ENCODE measurements around the gene DOCK4.

DOCK4 gene

DNA sequence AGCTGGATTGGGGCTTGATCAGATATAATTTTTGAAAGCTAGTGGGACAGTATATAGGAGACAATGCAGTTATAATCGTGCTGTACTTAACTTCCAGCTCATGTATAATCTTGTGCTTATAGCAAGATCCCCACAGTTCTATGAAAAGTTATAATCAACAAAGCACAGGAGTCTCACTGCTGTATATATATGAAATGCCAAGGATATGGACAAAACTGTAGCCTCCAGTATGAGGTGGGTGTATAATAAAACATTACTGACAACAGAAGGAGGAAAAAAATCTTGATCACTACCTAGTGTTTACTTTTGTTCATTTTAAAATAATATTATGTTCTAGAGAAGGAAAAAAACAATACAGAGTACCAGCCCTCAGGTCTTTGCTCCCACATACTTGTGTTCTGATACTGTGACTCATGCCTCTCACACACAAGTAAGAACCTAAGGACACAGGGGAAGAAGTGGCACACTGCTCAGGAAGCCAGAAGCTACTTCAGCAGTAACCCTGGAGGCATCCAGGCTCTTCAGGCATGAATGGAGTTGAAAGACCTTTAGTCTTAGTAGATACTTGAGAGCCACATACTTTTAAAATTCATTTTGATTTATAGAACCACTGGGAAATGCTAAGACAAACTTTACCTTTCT, 378.2 kb downstream of the DOCK4 start:
- H3K9ac ChIP-seq (ENCODE audit: low read length), result no peak overlapping the region
- no peaks in the 10 kb centered on the region for H3K9me2 ChIP-seq (replicated peaks; ENCODE audit: insufficient read depth, low read length)
- no peaks in the 10 kb centered on the region for H3F3A ChIP-seq (ENCODE audit: insufficient read depth)
- H4K20me1 ChIP-seq (ENCODE audit: low read depth, low read length), result no peaks in the 10 kb centered on the region
- H3K9me3 ChIP-seq (ENCODE audit: insufficient read depth, low read length), result no peaks in the 10 kb centered on the region
- no peaks in the 10 kb centered on the region for H3K79me2 ChIP-seq (ENCODE audit: insufficient read depth, low read length)
- TF ChIP-seq EZH2phosphoT487 (conservative IDR thresholded peaks at IDR 0.05; ENCODE audit: low read length), result no peak
- TF ChIP-seq, protein P1, sequence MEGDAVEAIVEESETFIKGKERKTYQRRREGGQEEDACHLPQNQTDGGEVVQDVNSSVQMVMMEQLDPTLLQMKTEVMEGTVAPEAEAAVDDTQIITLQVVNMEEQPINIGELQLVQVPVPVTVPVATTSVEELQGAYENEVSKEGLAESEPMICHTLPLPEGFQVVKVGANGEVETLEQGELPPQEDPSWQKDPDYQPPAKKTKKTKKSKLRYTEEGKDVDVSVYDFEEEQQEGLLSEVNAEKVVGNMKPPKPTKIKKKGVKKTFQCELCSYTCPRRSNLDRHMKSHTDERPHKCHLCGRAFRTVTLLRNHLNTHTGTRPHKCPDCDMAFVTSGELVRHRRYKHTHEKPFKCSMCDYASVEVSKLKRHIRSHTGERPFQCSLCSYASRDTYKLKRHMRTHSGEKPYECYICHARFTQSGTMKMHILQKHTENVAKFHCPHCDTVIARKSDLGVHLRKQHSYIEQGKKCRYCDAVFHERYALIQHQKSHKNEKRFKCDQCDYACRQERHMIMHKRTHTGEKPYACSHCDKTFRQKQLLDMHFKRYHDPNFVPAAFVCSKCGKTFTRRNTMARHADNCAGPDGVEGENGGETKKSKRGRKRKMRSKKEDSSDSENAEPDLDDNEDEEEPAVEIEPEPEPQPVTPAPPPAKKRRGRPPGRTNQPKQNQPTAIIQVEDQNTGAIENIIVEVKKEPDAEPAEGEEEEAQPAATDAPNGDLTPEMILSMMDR (IDR thresholded peaks at IDR 0.05; ENCODE audit: insufficient read depth, low read length, poor library complexity, severe bottlenecking), result no peak
- H3K36me3 ChIP-seq (ENCODE audit: low read length), result no peaks in the 10 kb centered on the region
- H3K4me2 ChIP-seq (ENCODE audit: low read depth, low read length, poor library complexity, severe bottlenecking), result no peak overlapping the region
- H3K27me3 ChIP-seq (ENCODE audit: low read length), result no peaks in the 10 kb centered on the region
- no peak overlapping the region for H3K4me3 ChIP-seq (ENCODE audit: insufficient read depth, low read length, poor library complexity, severe bottlenecking)
- H2AFZ ChIP-seq (ENCODE audit: low read depth, low read length, severe bottlenecking), result no peak overlapping the region
- no peak overlapping the region for H3K27ac ChIP-seq (ENCODE audit: low read depth, low read length)

- Histone ChIP-seq H2AFZ (ENCODE audit: low read depth, low read length, severe bottlenecking) (no peak overlapping the region), H3K9me3 (ENCODE audit: insufficient read depth, low read length) (no peaks in the 10 kb centered on the region), H3K9ac (ENCODE audit: low read length) (no peak overlapping the region), H3K36me3 (ENCODE audit: low read length) (no peaks in the 10 kb centered on the region), H4K20me1 (ENCODE audit: low read depth, low read length) (no peaks in the 10 kb centered on the region), H3F3A (ENCODE audit: insufficient read depth) (no peaks in the 10 kb centered on the region), H3K27ac (ENCODE audit: low read depth, low read length) (no peak overlapping the region), H3K79me2 (ENCODE audit: insufficient read depth, low read length) (no peaks in the 10 kb centered on the region), H3K4me3 (ENCODE audit: insufficient read depth, low read length, poor library complexity, severe bottlenecking) (no peak overlapping the region), H3K27me3 (ENCODE audit: low read length) (no peaks in the 10 kb centered on the region), H3K4me2 (ENCODE audit: low read depth, low read length, poor library complexity, severe bottlenecking) (no peak overlapping the region), H3K9me2 (replicated peaks; ENCODE audit: insufficient read depth, low read length) (no peaks in the 10 kb centered on the region)
- TF ChIP-seq EZH2phosphoT487 (conservative IDR thresholded peaks at IDR 0.05; ENCODE audit: low read length), result no peak
- TF ChIP-seq, protein P1 (IDR thresholded peaks at IDR 0.05; ENCODE audit: insufficient read depth, low read length, poor library complexity, severe bottlenecking), result no peak
Measured at GRCh38 chr7:111825046-111825445, 381.2 kb downstream of the DOCK4 start.

- Histone ChIP-seq H3K9me3 (ENCODE audit: insufficient read depth, low read length) (no peaks in the 10 kb centered on the region), H3K27ac (ENCODE audit: low read depth, low read length) (no peak overlapping the region), H3K79me2 (ENCODE audit: insufficient read depth, low read length) (no peaks in the 10 kb centered on the region), H4K20me1 (ENCODE audit: low read depth, low read length) (no peaks in the 10 kb centered on the region), H3K4me3 (ENCODE audit: insufficient read depth, low read length, poor library complexity, severe bottlenecking) (no peak overlapping the region), H3K36me3 (ENCODE audit: low read length) (no peaks in the 10 kb centered on the region), H3K9me2 (replicated peaks; ENCODE audit: insufficient read depth, low read length) (no peaks in the 10 kb centered on the region), H2AFZ (ENCODE audit: low read depth, low read length, severe bottlenecking) (no peak overlapping the region), H3K27me3 (ENCODE audit: low read length) (no peaks in the 10 kb centered on the region), H3K4me2 (ENCODE audit: low read depth, low read length, poor library complexity, severe bottlenecking) (no peak overlapping the region), H3F3A (ENCODE audit: insufficient read depth) (no peaks in the 10 kb centered on the region), H3K9ac (ENCODE audit: low read length) (no peak overlapping the region)
- TF ChIP-seq, protein P1 (IDR thresholded peaks at IDR 0.05; ENCODE audit: insufficient read depth, low read length, poor library complexity, severe bottlenecking), result no peak
- no peak for TF ChIP-seq EZH2phosphoT487 (conservative IDR thresholded peaks at IDR 0.05; ENCODE audit: low read length)
Measured at GRCh38 chr7:111823826-111824225, 382.4 kb downstream of the DOCK4 start.
